Gastroesophageal sphincter (tissue), 4 donors: ENCODE data around the gene SLC36A1. TPM values are rescaled to one million over a fixed set of nuclear protein-coding genes. Genes with fewer than 3 reads are reported as not detected.

Experiments used
- ATAC-seq: fragments of 150-250 bp; one replicate; pipeline ENCODE4 v1.9.1; 2016; ENCODE audit warnings: mild to moderate bottlenecking, moderate library complexity
- H3K27ac ChIP-seq, 4 donors: fragments of 200-600 bp; sonication (generic) in 3 of 4; 1 replicate in 3 of 4; 2 replicates in 1 of 4; pipeline ENCODE4 v1.5.1; 2016 to 2019
- H3K27me3 ChIP-seq: fragments of 200-600 bp; sonication (generic); one replicate; pipeline ENCODE4 v1.5.1; 2019
- H3K36me3 ChIP-seq, 2 donors: fragments of 200-600 bp; sonication (generic); one replicate each; pipeline ENCODE4 v1.5.1; 2019; ENCODE audit warnings: control low read depth in 1 of 2
- H3K4me1 ChIP-seq, 3 donors: fragments of 200-600 bp; sonication (generic); 1 replicate in 2 of 3; 2 replicates in 1 of 3; pipeline ENCODE4 v1.5.1; 2016 to 2019; ENCODE audit warnings: control low read depth in 2 of 3
- H3K4me3 ChIP-seq, 2 donors: fragments of 200-600 bp; sonication (generic); one replicate each; pipeline ENCODE4 v1.5.1; 2019; ENCODE audit warnings: mild to moderate bottlenecking in 1 of 2, moderate library complexity in 1 of 2
- H3K9me3 ChIP-seq, 3 donors: fragments of 200-600 bp; sonication (generic); one replicate each; pipeline ENCODE4 v1.5.1; 2017 to 2019; ENCODE audit warnings: control low read depth in 2 of 3
- CTCF ChIP-seq, 4 experiments: fragments of 200-600 bp in 2 of 4; fragments of 450-650 bp in 2 of 4; sonication (generic) in 1 of 4; IDR thresholded peaks; one replicate each; pipeline ENCODE4 v1.5.1; 2017 to 2019; ENCODE audit warnings: antibody characterized with exemption in 4 of 4, mild to moderate bottlenecking in 2 of 4, moderate library complexity in 2 of 4
- EP300 ChIP-seq: sonication (generic); formaldehyde crosslinking; IDR thresholded peaks from one replicate; pipeline ENCODE4 v1.6.1; 2017; ENCODE audit warnings: antibody characterized with exemption, mild to moderate bottlenecking
- POLR2A ChIP-seq, 2 donors: fragments of 450-650 bp; IDR thresholded peaks; one replicate each; pipeline ENCODE4 v1.6.1; 2017; ENCODE audit warnings: antibody characterized with exemption in 2 of 2, mild to moderate bottlenecking in 2 of 2, moderate library complexity in 1 of 2
- POLR2AphosphoS5 ChIP-seq: sonication (generic); formaldehyde crosslinking; IDR thresholded peaks from one replicate; pipeline ENCODE4 v1.6.1; 2017; ENCODE audit warnings: antibody characterized with exemption
- WGBS, 2 donors: methylation state at CpG; one replicate each; pipeline ENCODE4 v1.1.5; 2018; ENCODE audit warnings: low coverage in 1 of 2; 5-methylcytosine and 5-hydroxymethylcytosine counted together
- total RNA-seq, 4 donors: library from RNA; depleted of rRNA; stranded (reverse); fragments of >200 nt; gene quantifications; one replicate each; pipeline ENCODE4 v1.1.0, GENCODE V29; 2016

The SLC36A1 gene
- total RNA-seq, 4 donors from 2014 or later, result 7.0 to 14.0 (median 8.5) TPM

GRCh38 chr5:151459680-151460324 lies 12.4 kb downstream of the SLC36A1 start:
- Histone ChIP-seq H3K36me3 (peaks cover 0 to 52% of the 10 kb centered on the region in 2 donors), H3K27ac (no peak overlapping the region), H3K4me1 (no peaks in the 10 kb centered on the region), H3K4me3 (no peak overlapping the region), H3K9me3 (no peaks in the 10 kb centered on the region), H3K27me3 (no peaks in the 10 kb centered on the region)
- TF ChIP-seq POLR2A (IDR thresholded peaks at IDR 0.05) (no peak), EP300 (no peak), CTCF (IDR thresholded peaks at IDR 0.05) (no peak), POLR2AphosphoS5 (no peak)
- 80 to 89% methylated on average over 3 of the region's 4 CpGs for WGBS, 2 donors
- ATAC-seq, result no peak

GRCh38 chr5:151461312-151461711 lies 13.9 kb downstream of the SLC36A1 start:
- TF ChIP-seq POLR2A (IDR thresholded peaks at IDR 0.05), result no peak
- no peak for TF ChIP-seq CTCF (IDR thresholded peaks at IDR 0.05)
- TF ChIP-seq EP300, result no peak
- no peak for TF ChIP-seq POLR2AphosphoS5
- 90 to 98% methylated on average over 3 of the region's 3 CpGs for WGBS, 2 donors
- no peak for ATAC-seq
- no peaks in the 10 kb centered on the region for H3K4me1 ChIP-seq
- H3K9me3 ChIP-seq, result no peaks in the 10 kb centered on the region
- no peaks in the 10 kb centered on the region for H3K27me3 ChIP-seq
- H3K27ac ChIP-seq, result no peak overlapping the region
- no peak overlapping the region for H3K4me3 ChIP-seq
- H3K36me3 ChIP-seq, result peaks cover 7 to 65% of the 10 kb centered on the region in 2 donors

- H3K36me3 ChIP-seq, result peaks cover 8 to 81% of the 10 kb centered on the region in 2 donors
- ATAC-seq, result no peak
- WGBS, 2 donors, result 49 to 59% methylated on average over 5 of the region's 5 CpGs
These were observed 16.0 kb downstream of the SLC36A1 start for GRCh38 chr5:151463137-151464029.

GRCh38 chr5:151464101-151464500 lies 16.7 kb downstream of the SLC36A1 start:
- WGBS, 2 donors, result 71 to 98% methylated on average over 4 of the region's 4 CpGs
- no peak for ATAC-seq
- peaks cover 8 to 78% of the 10 kb centered on the region in 2 donors for H3K36me3 ChIP-seq

More at GRCh38 chr5:151463137-151464029, 16.0 kb downstream of the SLC36A1 start:
- Histone ChIP-seq H3K9me3 (no peaks in the 10 kb centered on the region), H3K4me3 (no peak overlapping the region), H3K4me1 (no peaks in the 10 kb centered on the region), H3K27me3 (no peaks in the 10 kb centered on the region), H3K27ac (no peak overlapping the region)
- TF ChIP-seq POLR2A (IDR thresholded peaks at IDR 0.05) (no peak), CTCF (IDR thresholded peaks at IDR 0.05) (no peak), EP300 (no peak), POLR2AphosphoS5 (no peak)

GRCh38 chr5:151465476-151465875 lies 18.1 kb downstream of the SLC36A1 start:
- no peaks in the 10 kb centered on the region for H3K9me3 ChIP-seq
- no peaks in the 10 kb centered on the region for H3K27me3 ChIP-seq
- peaks cover 8 to 77% of the 10 kb centered on the region in 2 donors for H3K36me3 ChIP-seq
- H3K4me3 ChIP-seq, result no peak overlapping the region
- 88 to 89% methylated on average over 4 of the region's 4 CpGs for WGBS, 2 donors
- no peaks in the 10 kb centered on the region for H3K4me1 ChIP-seq
- H3K27ac ChIP-seq, result no peak overlapping the region
- TF ChIP-seq CTCF (IDR thresholded peaks at IDR 0.05) (no peak), EP300 (no peak), POLR2AphosphoS5 (no peak), POLR2A (IDR thresholded peaks at IDR 0.05) (no peak)
- ATAC-seq, result no peak

More at GRCh38 chr5:151464101-151464500, 16.7 kb downstream of the SLC36A1 start:
- no peak for TF ChIP-seq POLR2AphosphoS5
- H3K27ac ChIP-seq, result no peak overlapping the region
- H3K27me3 ChIP-seq, result no peaks in the 10 kb centered on the region
- no peaks in the 10 kb centered on the region for H3K4me1 ChIP-seq
- no peak overlapping the region for H3K4me3 ChIP-seq
- H3K9me3 ChIP-seq, result no peaks in the 10 kb centered on the region
